ENCODE results near the gene TMC3. TPM values are rescaled to one million over a fixed set of nuclear protein-coding genes. Genes with fewer than 3 reads are reported as not detected.

TMC3 gene
- total and polyA plus RNA-seq, 7 experiments from 2014 or later: not detected

DNA sequence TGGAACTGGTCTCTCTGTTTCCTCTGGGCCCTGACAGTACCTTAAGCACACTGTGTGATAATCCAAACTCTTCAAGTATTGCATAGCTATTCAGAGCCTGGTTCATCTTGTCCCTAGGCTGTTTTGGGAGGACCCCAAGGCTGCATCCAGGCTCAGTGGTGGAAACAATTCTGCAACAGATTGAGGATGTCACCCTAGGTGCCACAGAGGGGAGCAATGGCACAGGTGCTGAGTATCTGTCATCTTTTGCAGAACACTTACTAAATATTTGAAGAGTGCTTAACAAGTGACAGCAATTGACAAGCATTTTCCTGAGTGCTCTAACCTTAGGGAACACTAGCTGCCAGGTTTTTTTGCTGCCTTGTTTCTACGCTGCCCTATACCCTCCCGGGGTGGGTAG, 77.8 kb downstream of the TMC3 start:
- Mint-ChIP-seq H3K4me3 (peak overlapping the region; percentile 80 to 100 (median 98)), H3K27ac (peak overlapping the region; percentile 93 to 100 (median 96)), H3K27me3 (no peaks in the 10 kb centered on the region), H3K4me1 (peaks cover 38 to 66% (median 64%) of the 10 kb centered on the region in 7 donors), H3K36me3 (peaks cover 27 to 58% (median 44%) of the 10 kb centered on the region in 5 donors), H3K9me3 (peaks cover 0 to 3% (median 0%) of the 10 kb centered on the region in 11 donors)
- no peak for ATAC-seq
- Histone ChIP-seq H3K27ac (ENCODE audit: low read depth, low read length) (peak overlapping the region; percentile 87), H3K9me3 (ENCODE audit: control insufficient read depth in 2 of 3, low read length in 3 of 3) (no peaks in the 10 kb centered on the region), H3K4me1 (ENCODE audit: control insufficient read depth in 2 of 2, insufficient read depth in 2 of 2, low read length in 2 of 2) (peaks cover 55 to 59% of the 10 kb centered on the region in 2 donors), H3K36me3 (ENCODE audit: control insufficient read depth in 2 of 3, insufficient read depth in 3 of 3, low read length in 3 of 3) (peaks cover 13 to 40% (median 14%) of the 10 kb centered on the region in 3 experiments), H3K27me3 (ENCODE audit: control insufficient read depth in 2 of 2, insufficient read depth in 2 of 2, low read length in 2 of 2) (no peaks in the 10 kb centered on the region), H3K4me3 (ENCODE audit: low read length) (peak overlapping the region; percentile 74)
- CTCF ChIA-PET: interaction anchor here (0.8 to 16.1 kb wide), 16 partner anchors 9 to 32 kb away, joined by 3 to 128 read pairs (median 4); no protein-coding TSS in a partner anchor
- intact Hi-C loops (cut with micrococcal nuclease): loop anchor here (1.0 to 10.0 kb wide), 11 partner anchors 8 to 1519 kb away; partner anchors contain the start of genes MEX3B (in 2 of the 2), STARD5 (in 2 of the 2), TLNRD1 (in 1 of the 2) and ZFAND6 (in 1 of the 2)
- no peak for DNase-seq
- POLR2A ChIA-PET: interaction anchor here (0.6 to 23.2 kb wide), 13 partner anchors 9 to 1236 kb away, joined by 3 to 642 read pairs (median 6); partner anchors contain the start of genes STARD5 and TLNRD1

DNA sequence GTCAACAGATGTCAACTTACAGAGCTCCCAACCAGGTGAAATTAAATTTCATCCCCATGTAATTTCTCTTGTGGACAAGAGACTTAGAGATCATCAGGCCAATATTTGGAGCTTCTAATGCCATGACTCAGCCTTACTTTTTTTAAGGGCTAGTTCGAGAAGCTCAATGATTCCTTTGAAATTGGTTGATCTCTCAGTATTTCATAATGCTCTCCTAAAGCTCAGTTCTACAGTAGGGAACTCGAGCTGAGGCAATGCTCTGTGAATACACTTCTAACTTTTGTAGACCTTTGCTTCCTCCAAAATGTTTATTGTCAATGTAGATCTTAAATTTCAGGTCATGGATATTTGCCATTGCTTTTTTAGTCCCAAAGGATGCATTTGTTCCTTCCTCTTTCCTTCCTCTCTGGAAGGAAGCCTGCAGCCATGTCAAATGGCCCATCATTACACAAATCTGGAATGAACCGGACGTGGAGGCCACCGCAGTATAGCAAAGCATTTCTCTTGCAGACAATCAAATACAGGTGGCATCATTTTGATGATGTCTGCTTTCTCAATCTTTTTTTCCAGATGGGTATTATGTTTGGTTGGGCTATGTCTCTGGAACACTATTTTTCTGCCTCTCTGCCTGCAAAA, 78.4 kb downstream of the TMC3 start:
- Histone ChIP-seq H3K9me3 (ENCODE audit: control insufficient read depth in 2 of 3, low read length in 3 of 3) (no peaks in the 10 kb centered on the region), H3K27me3 (ENCODE audit: control insufficient read depth in 2 of 2, insufficient read depth in 2 of 2, low read length in 2 of 2) (no peaks in the 10 kb centered on the region), H3K27ac (ENCODE audit: low read depth, low read length) (peak overlapping the region; percentile 87), H3K4me3 (ENCODE audit: low read length) (peak overlapping the region; percentile 74), H3K4me1 (ENCODE audit: control insufficient read depth in 2 of 2, insufficient read depth in 2 of 2, low read length in 2 of 2) (peaks cover 57% of the 10 kb centered on the region in 2 donors), H3K36me3 (ENCODE audit: control insufficient read depth in 2 of 3, insufficient read depth in 3 of 3, low read length in 3 of 3) (peaks cover 8 to 34% (median 8%) of the 10 kb centered on the region in 3 experiments)
- ChIA-PET CTCF (interaction anchor here (0.9 to 4.6 kb wide), 7 partner anchors 9 to 29 kb away, joined by 3 to 28 read pairs (median 8); no protein-coding TSS in a partner anchor), POLR2A (interaction anchor here (0.6 to 23.2 kb wide), 9 partner anchors 9 to 1236 kb away, joined by 3 to 642 read pairs (median 17); partner anchors contain the start of genes STARD5 and TLNRD1)
- Mint-ChIP-seq H3K27me3 (no peaks in the 10 kb centered on the region), H3K27ac (peak overlapping the region; percentile 93 to 100 (median 96)), H3K9me3 (peaks cover 0 to 3% (median 0%) of the 10 kb centered on the region in 11 donors), H3K4me3 (peak overlapping the region; percentile 80 to 100 (median 98)), H3K4me1 (peaks cover 42 to 66% (median 64%) of the 10 kb centered on the region in 7 donors), H3K36me3 (peaks cover 21 to 52% (median 39%) of the 10 kb centered on the region in 5 donors)
- intact Hi-C loops (cut with micrococcal nuclease): loop anchor here (1.0 to 10.0 kb wide), 11 partner anchors 9 to 1519 kb away; partner anchors contain the start of genes MEX3B (in 2 of the 2), STARD5 (in 2 of the 2), TLNRD1 (in 1 of the 2) and ZFAND6 (in 1 of the 2)
- ATAC-seq (no peak), DNase-seq (no peak)

DNA sequence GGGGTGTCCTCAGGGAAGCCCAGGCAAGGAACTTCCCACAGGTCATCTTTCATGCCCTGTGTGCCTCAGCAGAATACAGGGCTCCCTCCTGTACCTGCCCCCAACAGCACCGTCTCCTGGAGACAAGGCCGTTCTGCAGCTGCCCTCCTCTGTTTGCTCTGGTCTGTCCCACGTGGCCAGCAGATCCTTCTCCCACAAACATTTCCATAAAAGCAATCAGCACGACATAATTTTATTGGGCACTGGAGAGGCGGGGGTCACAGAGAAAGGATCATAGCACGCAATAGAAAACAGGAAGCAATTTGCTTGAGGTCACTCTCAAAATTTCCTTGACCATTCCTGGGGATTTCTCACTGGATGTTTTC, 79.5 kb downstream of the TMC3 start:
- ATAC-seq (no peak), DNase-seq (no peak)
- intact Hi-C loops (cut with micrococcal nuclease): loop anchor here (1.0 to 10.0 kb wide), 6 partner anchors 8 to 1520 kb away; partner anchors contain the start of genes MEX3B (in 1 of the 2), TLNRD1 (in 1 of the 2) and ZFAND6 (in 1 of the 2)
- ChIA-PET POLR2A (interaction anchor here (1.5 to 23.2 kb wide), 6 partner anchors 8 to 294 kb away, joined by 4 to 642 read pairs (median 344); partner anchors contain the start of genes STARD5 and TLNRD1), CTCF (interaction anchor here (1.0 to 2.9 kb wide), 4 partner anchors 8 to 28 kb away, joined by 3 to 21 read pairs (median 10); no protein-coding TSS in a partner anchor)
- Mint-ChIP-seq H3K27ac (peak overlapping the region; percentile 93 to 100 (median 96)), H3K36me3 (peaks cover 13 to 43% (median 28%) of the 10 kb centered on the region in 5 donors), H3K4me1 (peaks cover 51 to 75% (median 72%) of the 10 kb centered on the region in 7 donors), H3K9me3 (peaks cover 0 to 3% (median 0%) of the 10 kb centered on the region in 11 donors), H3K27me3 (no peaks in the 10 kb centered on the region), H3K4me3 (peak overlapping the region; percentile 80 to 100 (median 98))
- Histone ChIP-seq H3K27ac (ENCODE audit: low read depth, low read length) (peak overlapping the region; percentile 87), H3K9me3 (ENCODE audit: control insufficient read depth in 2 of 3, low read length in 3 of 3) (no peaks in the 10 kb centered on the region), H3K27me3 (ENCODE audit: control insufficient read depth in 2 of 2, insufficient read depth in 2 of 2, low read length in 2 of 2) (no peaks in the 10 kb centered on the region), H3K36me3 (ENCODE audit: control insufficient read depth in 2 of 3, insufficient read depth in 3 of 3, low read length in 3 of 3) (peaks cover under 1 to 24% (median 6%) of the 10 kb centered on the region in 3 experiments), H3K4me3 (ENCODE audit: low read length) (peak overlapping the region; percentile 74), H3K4me1 (ENCODE audit: control insufficient read depth in 2 of 2, insufficient read depth in 2 of 2, low read length in 2 of 2) (peaks cover 64 to 66% of the 10 kb centered on the region in 2 donors)

DNA sequence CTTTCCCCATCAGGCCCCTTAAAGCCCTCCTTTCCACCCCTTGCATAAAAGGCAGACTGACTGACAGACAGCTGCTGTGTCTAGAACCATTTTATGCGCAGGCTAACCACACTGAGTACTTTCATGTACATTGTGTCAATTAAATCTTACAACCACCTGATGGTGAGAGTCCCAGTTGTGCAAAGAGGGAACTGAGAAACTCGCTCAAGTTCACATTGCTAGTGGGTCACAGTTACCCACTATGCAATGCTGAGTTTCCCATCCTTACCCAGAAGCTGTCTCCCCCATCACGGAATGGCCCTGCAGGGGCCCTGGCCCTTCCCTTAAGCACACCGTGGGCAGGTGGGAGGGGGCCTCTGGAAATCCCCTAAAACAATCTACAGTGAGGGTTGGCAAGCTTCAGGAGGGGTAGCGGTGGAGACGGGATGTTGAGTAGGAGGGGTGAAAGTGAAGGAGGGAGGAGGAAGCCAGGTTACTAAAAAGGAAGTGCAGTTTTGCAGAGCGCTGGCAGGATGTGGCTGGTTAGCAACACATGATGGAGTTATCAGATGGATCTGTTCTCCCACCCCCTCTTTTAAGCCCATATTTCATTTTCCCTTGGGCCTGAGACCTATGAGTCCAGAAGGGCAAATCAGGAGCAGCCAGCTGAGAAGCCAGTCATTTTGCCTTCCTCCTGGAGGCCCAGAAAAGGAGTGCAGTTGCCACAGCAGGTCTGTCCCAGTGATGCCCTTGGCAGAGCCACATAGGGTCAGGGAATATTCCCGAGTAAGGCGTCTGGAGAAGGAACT, 80.1 kb downstream of the TMC3 start:
- ChIA-PET CTCF (interaction anchor here (1.0 to 2.9 kb wide), 4 partner anchors 7 to 27 kb away, joined by 3 to 21 read pairs (median 10); no protein-coding TSS in a partner anchor), POLR2A (interaction anchor here (0.6 to 23.2 kb wide), 10 partner anchors 7 to 281 kb away, joined by 3 to 642 read pairs (median 4); partner anchors contain the start of gene STARD5)
- Mint-ChIP-seq H3K4me1 (peaks cover 57 to 80% (median 77%) of the 10 kb centered on the region in 7 donors), H3K27ac (peak overlapping the region; percentile 93 to 100 (median 96)), H3K9me3 (peaks cover 0 to 3% (median 0%) of the 10 kb centered on the region in 11 donors), H3K4me3 (peak overlapping the region; percentile 80 to 100 (median 98)), H3K36me3 (peaks cover 13 to 40% (median 22%) of the 10 kb centered on the region in 5 donors), H3K27me3 (no peaks in the 10 kb centered on the region)
- no peaks in the 10 kb centered on the region for H3K9me3 ChIP-seq (ENCODE audit: control insufficient read depth in 2 of 3, low read length in 3 of 3)
- intact Hi-C loops (cut with micrococcal nuclease): loop anchor here (1.0 to 10.0 kb wide), 6 partner anchors 8 to 1521 kb away; partner anchors contain the start of genes MEX3B (in 1 of the 2), TLNRD1 (in 1 of the 2) and ZFAND6 (in 1 of the 2)
- H3K4me3 ChIP-seq (ENCODE audit: low read length): peak overlapping the region; percentile 74
- DNase-seq (peak; percentile 49 to 92 (median 89)), ATAC-seq (peak; percentile 81)
- H3K36me3 ChIP-seq (ENCODE audit: control insufficient read depth in 2 of 3, insufficient read depth in 3 of 3, low read length in 3 of 3): peaks cover 0 to 18% (median under 1%) of the 10 kb centered on the region in 3 experiments
- no peaks in the 10 kb centered on the region for H3K27me3 ChIP-seq (ENCODE audit: control insufficient read depth in 2 of 2, insufficient read depth in 2 of 2, low read length in 2 of 2)
- H3K27ac ChIP-seq (ENCODE audit: low read depth, low read length): peak overlapping the region; percentile 87
- peaks cover 64 to 72% of the 10 kb centered on the region in 2 donors for H3K4me1 ChIP-seq (ENCODE audit: control insufficient read depth in 2 of 2, insufficient read depth in 2 of 2, low read length in 2 of 2)

DNA sequence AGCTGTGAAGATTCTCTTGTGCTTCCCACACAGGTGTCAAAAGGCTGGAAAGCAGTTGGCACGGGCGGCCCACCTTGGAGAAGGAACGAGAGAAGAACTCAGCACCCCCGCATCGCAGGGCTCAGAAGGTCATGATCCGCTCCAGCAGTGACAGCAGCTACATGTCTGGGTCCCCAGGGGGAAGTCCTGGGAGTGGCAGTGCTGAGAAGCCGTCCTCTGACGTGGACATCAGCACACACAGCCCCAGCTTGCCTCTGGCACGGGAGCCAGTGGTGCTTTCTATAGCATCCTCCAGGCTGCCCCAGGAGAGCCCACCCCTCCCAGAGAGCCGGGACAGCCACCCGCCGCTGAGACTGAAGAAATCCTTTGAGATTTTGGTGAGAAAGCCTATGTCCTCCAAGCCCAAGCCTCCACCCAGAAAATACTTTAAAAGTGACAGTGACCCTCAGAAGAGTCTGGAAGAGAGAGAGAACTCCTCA, 81.5 kb downstream of the TMC3 start:
- peaks cover 0 to 8% (median 0%) of the 10 kb centered on the region in 3 experiments for H3K36me3 ChIP-seq (ENCODE audit: control insufficient read depth in 2 of 3, insufficient read depth in 3 of 3, low read length in 3 of 3)
- Mint-ChIP-seq H3K27ac (peak overlapping the region; percentile 93 to 100 (median 96)), H3K4me1 (peaks cover 63 to 94% (median 90%) of the 10 kb centered on the region in 7 donors), H3K27me3 (no peaks in the 10 kb centered on the region), H3K4me3 (peak overlapping the region; percentile 73 to 99 (median 94)), H3K36me3 (peaks cover 7 to 34% (median 9%) of the 10 kb centered on the region in 5 donors), H3K9me3 (peaks cover 0 to 5% (median 0%) of the 10 kb centered on the region in 11 donors)
- peak; percentile 28 for ATAC-seq
- H3K27me3 ChIP-seq (ENCODE audit: control insufficient read depth in 2 of 2, insufficient read depth in 2 of 2, low read length in 2 of 2): no peaks in the 10 kb centered on the region
- peak overlapping the region; percentile 74 for H3K4me3 ChIP-seq (ENCODE audit: low read length)
- no peaks in the 10 kb centered on the region for H3K9me3 ChIP-seq (ENCODE audit: control insufficient read depth in 2 of 3, low read length in 3 of 3)
- intact Hi-C loops (cut with micrococcal nuclease): loop anchor here (5.0 to 10.0 kb wide), 4 partner anchors 752 to 1522 kb away; partner anchors contain the start of genes MEX3B (in 1 of the 2) and ZFAND6 (in 1 of the 2)
- CTCF ChIA-PET: interaction anchor here (1.1 to 3.3 kb wide), 3 partner anchors 9 to 17 kb away, joined by 3 to 19 read pairs (median 11); no protein-coding TSS in a partner anchor
- POLR2A ChIA-PET: interaction anchor here (1.7 to 23.2 kb wide), 5 partner anchors 13 to 36 kb away, joined by 4 to 642 read pairs (median 480); partner anchors contain the start of gene STARD5
- peak overlapping the region; percentile 87 for H3K27ac ChIP-seq (ENCODE audit: low read depth, low read length)
- peak in 3 of 9 donors; percentile 41 to 73 (median 46) for DNase-seq
- peaks cover 74 to 86% of the 10 kb centered on the region in 2 donors for H3K4me1 ChIP-seq (ENCODE audit: control insufficient read depth in 2 of 2, insufficient read depth in 2 of 2, low read length in 2 of 2)

All from naive thymus-derived CD4-positive, alpha-beta T cell (primary cell).